ENCODE measurements around the gene TRIM25.

DNA sequence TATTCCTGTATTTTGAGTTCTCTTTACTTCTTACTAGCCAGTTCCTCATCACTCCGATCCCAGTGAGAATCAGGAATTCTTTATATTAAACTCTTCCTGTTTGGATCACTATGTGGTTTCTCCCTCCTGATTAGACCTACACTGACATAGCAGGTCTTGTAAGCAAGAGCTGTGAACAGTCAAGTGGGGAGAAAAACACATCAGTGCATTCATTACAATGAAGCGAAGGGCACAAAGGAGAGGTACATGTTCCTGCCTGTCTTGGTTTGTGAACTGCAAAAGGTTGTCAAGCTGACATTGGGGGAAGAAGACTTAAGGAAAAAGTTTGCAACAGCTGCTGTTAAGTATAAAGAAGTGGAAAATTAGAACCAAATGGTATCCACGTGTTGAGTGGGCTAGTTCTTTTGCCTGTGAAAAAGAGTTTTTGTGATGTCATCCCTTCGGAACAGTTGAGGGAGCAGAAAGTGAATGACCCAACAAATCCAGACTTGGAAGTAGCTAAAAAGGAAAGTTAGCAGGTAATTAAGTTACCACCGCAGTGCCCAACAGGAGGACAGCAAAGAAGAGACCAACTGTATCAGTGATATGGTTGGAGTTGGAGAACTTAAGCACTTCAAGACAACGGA, 23.0 kb upstream of the TRIM25 start:
- TF ChIP-seq, protein P1, sequence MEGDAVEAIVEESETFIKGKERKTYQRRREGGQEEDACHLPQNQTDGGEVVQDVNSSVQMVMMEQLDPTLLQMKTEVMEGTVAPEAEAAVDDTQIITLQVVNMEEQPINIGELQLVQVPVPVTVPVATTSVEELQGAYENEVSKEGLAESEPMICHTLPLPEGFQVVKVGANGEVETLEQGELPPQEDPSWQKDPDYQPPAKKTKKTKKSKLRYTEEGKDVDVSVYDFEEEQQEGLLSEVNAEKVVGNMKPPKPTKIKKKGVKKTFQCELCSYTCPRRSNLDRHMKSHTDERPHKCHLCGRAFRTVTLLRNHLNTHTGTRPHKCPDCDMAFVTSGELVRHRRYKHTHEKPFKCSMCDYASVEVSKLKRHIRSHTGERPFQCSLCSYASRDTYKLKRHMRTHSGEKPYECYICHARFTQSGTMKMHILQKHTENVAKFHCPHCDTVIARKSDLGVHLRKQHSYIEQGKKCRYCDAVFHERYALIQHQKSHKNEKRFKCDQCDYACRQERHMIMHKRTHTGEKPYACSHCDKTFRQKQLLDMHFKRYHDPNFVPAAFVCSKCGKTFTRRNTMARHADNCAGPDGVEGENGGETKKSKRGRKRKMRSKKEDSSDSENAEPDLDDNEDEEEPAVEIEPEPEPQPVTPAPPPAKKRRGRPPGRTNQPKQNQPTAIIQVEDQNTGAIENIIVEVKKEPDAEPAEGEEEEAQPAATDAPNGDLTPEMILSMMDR (IDR thresholded peaks at IDR 0.05; ENCODE audit: insufficient read depth, low read length, poor library complexity, severe bottlenecking), result no peak
- TF ChIP-seq EZH2phosphoT487 (conservative IDR thresholded peaks at IDR 0.05; ENCODE audit: low read length), result no peak
